Nephron (organoid): ENCODE measurements around the gene ATP6V0C.

Source experiments
- H3K27ac Mint-ChIP-seq, 3 experiments: 2 replicates each; pipeline ENCODE4 v1.8.0; 2020; ENCODE audit warnings: mixed read lengths in 3 of 3, mild to moderate bottlenecking in 2 of 3, moderate library complexity in 1 of 3
- H3K27me3 Mint-ChIP-seq: 2 replicates; pipeline ENCODE4 v1.8.0; 2021; ENCODE audit warnings: low read depth, mild to moderate bottlenecking, moderate library complexity, mixed read lengths
- H3K36me3 Mint-ChIP-seq: 2 replicates; pipeline ENCODE4 v1.8.0; 2020; ENCODE audit warnings: low read depth, mixed read lengths
- H3K4me1 Mint-ChIP-seq: 2 replicates; pipeline ENCODE4 v1.8.0; 2020; ENCODE audit warnings: mixed read lengths
- H3K4me3 Mint-ChIP-seq, 3 experiments: 2 replicates each; pipeline ENCODE4 v1.8.0; 2020; ENCODE audit warnings: mild to moderate bottlenecking in 3 of 3, mixed read lengths in 3 of 3, moderate library complexity in 2 of 3
- H3K9me3 Mint-ChIP-seq: 2 replicates; pipeline ENCODE4 v1.8.0; 2020; ENCODE audit warnings: mixed read lengths
- TF ChIP-seq, protein P1 (sequence below), 3 experiments: fragments of 200-600 bp; sonication (generic); IDR thresholded peaks; one replicate each; pipeline ENCODE4 v1.5.0; 2021; ENCODE audit warnings: antibody characterized with exemption in 3 of 3; ENCODE audit not compliant: unreplicated experiment in 3 of 3

The ATP6V0C gene

DNA sequence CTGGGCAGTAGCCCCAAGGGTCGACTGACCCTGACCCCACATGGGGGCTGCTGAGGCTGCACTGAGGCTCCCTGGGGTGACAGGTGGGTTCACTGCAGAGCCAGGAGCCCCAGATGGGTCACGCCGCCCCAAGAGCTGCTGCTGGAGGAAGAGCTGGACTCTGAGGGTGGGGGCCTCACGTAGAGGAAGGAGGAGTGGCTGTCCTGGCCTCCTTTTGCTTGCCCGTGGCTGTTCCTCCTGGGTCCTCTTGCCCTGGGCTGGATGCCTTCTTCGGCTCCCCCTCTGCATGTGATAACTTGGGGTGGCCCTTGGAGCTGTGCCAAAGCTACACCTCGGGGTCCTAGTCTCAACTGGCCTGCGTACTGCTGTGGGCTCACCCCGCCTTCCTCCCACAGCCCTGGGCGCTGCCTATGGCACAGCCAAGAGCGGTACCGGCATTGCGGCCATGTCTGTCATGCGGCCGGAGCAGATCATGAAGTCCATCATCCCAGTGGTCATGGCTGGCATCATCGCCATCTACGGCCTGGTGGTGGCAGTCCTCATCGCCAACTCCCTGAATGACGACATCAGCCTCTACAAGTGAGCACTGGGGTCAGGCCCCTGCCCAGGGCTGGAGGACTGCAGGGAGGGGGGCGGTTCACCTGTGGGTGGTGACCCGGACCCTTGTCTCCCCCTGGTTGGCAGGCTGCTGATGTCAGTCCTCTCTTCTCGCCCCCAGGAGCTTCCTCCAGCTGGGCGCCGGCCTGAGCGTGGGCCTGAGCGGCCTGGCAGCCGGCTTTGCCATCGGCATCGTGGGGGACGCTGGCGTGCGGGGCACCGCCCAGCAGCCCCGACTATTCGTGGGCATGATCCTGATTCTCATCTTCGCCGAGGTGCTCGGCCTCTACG, 5.3 kb downstream of the ATP6V0C start:
- TF ChIP-seq, protein P1, sequence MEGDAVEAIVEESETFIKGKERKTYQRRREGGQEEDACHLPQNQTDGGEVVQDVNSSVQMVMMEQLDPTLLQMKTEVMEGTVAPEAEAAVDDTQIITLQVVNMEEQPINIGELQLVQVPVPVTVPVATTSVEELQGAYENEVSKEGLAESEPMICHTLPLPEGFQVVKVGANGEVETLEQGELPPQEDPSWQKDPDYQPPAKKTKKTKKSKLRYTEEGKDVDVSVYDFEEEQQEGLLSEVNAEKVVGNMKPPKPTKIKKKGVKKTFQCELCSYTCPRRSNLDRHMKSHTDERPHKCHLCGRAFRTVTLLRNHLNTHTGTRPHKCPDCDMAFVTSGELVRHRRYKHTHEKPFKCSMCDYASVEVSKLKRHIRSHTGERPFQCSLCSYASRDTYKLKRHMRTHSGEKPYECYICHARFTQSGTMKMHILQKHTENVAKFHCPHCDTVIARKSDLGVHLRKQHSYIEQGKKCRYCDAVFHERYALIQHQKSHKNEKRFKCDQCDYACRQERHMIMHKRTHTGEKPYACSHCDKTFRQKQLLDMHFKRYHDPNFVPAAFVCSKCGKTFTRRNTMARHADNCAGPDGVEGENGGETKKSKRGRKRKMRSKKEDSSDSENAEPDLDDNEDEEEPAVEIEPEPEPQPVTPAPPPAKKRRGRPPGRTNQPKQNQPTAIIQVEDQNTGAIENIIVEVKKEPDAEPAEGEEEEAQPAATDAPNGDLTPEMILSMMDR (IDR thresholded peaks at IDR 0.05; ENCODE audit: unreplicated experiment in 3 of 3) = no peak
- Mint-ChIP-seq H3K36me3 (peaks cover 12% of the 10 kb centered on the region), H3K4me1 (peaks cover 34% of the 10 kb centered on the region), H3K4me3 (peak overlapping the region; percentile 79 to 85 (median 82)), H3K27me3 (peaks cover 8% of the 10 kb centered on the region), H3K27ac (peak overlapping the region; percentile 85 to 96 (median 89)), H3K9me3 (no peaks in the 10 kb centered on the region)

DNA sequence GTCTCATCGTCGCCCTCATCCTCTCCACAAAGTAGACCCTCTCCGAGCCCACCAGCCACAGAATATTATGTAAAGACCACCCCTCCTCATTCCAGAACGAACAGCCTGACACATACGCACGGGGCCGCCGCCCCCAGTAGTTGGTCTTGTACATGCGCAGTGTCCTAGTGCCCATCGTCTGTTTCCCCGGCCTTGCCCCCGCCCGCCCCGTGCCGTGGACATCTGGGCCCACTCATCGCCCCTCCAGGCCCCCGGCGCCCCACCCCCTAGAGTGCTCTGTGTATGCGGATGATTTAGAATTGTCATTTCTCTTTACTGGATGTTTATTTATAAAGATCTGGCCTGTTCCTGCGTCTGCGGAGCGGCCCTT, 5.9 kb downstream of the ATP6V0C start:
- TF ChIP-seq, protein P1 (IDR thresholded peaks at IDR 0.05; ENCODE audit: unreplicated experiment in 3 of 3) = no peak
- peak overlapping the region; percentile 85 to 96 (median 89) for H3K27ac Mint-ChIP-seq
- no peaks in the 10 kb centered on the region for H3K9me3 Mint-ChIP-seq
- peaks cover 18% of the 10 kb centered on the region for H3K36me3 Mint-ChIP-seq
- H3K27me3 Mint-ChIP-seq = peaks cover 8% of the 10 kb centered on the region
- peaks cover 34% of the 10 kb centered on the region for H3K4me1 Mint-ChIP-seq
- H3K4me3 Mint-ChIP-seq = peak overlapping the region; percentile 79 to 85 (median 82)

DNA sequence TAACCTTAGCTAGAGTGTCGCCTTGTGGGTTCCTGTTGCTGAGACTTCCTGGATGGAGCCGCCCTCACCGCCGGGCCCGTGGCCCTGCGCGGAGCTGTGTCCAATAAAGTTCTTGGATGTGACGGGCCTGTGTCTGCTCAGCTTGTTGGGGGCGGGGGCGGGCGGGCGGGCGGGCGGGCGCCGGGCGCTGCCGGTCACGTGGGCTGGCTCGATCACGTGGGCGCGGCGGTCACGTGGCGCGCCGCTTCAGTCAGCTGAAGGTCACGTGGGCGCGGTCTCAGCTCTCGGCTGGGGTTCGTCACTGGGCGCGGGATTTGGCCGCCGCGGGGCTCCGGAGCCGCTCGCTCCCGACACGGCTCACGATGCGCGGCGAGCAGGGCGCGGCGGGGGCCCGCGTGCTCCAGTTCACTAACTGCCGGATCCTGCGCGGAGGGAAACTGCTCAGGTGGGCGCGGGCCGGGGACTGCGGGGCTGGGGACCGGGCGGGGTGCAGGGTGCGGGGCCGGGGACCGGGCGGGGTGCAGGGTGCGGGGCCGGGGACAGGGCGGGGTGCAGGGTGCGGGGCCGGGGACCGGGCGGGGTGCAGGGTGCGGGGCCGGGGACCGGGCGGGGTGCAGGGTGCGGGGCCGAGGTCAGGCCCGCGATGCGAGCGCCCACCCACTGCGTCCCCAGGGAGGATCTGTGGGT, 6.5 kb downstream of the ATP6V0C start, which contains the start of gene AMDHD2:
Gene AMDHD2, plus strand, starts transcription at position 275 of the 687 bp plus-strand sequence. Its CDS starts 88 bp downstream, at position 363.
- H3K27ac Mint-ChIP-seq = peak within 1 kb of the TSS; percentile 85 to 96 (median 89)
- H3K36me3 Mint-ChIP-seq = peaks cover 21% of the 10 kb centered on the region
- H3K9me3 Mint-ChIP-seq = no peaks in the 10 kb centered on the region
- TF ChIP-seq, protein P1 (IDR thresholded peaks at IDR 0.05; ENCODE audit: unreplicated experiment in 3 of 3) = no peak
- H3K4me1 Mint-ChIP-seq = peaks cover 32% of the 10 kb centered on the region
- H3K27me3 Mint-ChIP-seq = peaks cover 8% of the 10 kb centered on the region
- H3K4me3 Mint-ChIP-seq = peak within 1 kb of the TSS; percentile 87 to 91 (median 90)

DNA sequence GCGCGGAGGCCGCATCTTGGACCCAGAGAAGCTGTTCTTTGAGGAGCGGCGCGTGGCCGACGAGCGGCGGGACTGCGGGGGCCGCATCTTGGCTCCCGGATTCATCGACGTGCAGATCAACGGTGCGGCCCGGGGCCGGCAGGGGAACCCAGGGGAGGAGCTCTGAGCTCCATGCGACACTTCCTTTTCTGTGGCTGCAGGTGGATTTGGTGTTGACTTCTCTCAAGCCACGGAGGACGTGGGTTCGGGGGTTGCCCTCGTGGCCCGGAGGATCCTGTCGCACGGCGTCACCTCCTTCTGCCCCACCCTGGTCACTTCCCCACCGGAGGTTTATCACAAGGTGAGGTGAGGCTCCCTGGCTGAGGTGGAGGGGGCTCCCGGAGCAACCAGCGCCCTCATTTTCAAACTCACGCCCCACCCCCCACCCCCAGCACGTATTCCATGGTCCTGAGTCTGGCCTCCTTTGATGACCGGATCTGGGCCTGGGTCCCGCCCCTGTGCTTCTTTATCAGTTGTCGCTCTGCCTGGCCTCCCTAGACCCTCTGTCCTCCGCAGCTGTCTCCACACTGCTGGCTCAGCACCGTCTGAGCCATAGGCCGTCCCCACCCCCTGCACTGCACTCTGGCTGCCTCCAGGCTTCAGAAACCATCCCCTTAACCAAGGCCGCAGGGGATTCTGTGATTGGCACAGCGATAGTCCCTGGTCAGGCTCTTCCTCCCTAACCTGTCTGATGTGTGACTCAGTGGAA, 7.2 kb downstream of the ATP6V0C start:
- TF ChIP-seq, protein P1 (IDR thresholded peaks at IDR 0.05; ENCODE audit: unreplicated experiment in 3 of 3) = no peak
- peak overlapping the region; percentile 87 to 91 (median 90) for H3K4me3 Mint-ChIP-seq
- H3K9me3 Mint-ChIP-seq = no peaks in the 10 kb centered on the region
- peak overlapping the region in 2 of 3 experiments; percentile 76 to 85 for H3K27ac Mint-ChIP-seq
- H3K27me3 Mint-ChIP-seq = peaks cover 8% of the 10 kb centered on the region
- H3K36me3 Mint-ChIP-seq = peaks cover 21% of the 10 kb centered on the region
- H3K4me1 Mint-ChIP-seq = peaks cover 25% of the 10 kb centered on the region

DNA sequence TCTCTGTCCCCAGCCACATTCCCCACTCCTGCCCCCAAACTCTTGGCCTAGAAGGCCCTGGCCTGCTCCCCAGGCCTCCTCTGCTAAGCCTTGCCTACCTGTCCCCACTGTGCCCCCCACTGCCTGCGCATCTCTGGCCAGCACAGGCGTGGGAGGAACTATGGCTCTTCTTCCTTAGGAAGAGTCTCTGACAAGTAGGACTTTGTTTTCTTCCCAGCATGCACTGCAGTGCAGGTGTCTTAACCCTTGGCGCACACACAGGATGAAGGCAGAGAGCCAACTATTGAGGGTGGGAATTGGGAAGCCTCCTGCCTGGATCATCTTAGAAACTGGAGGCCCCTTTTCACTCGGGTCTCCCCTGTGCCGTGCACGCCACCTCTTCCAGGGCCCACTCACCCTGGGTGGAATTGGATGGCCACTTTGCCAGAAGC, 10.1 kb downstream of the ATP6V0C start:
- H3K36me3 Mint-ChIP-seq = peaks cover 16% of the 10 kb centered on the region
- TF ChIP-seq, protein P1 (IDR thresholded peaks at IDR 0.05; ENCODE audit: unreplicated experiment in 3 of 3) = no peak
- peak overlapping the region in 1 of 3 experiments; percentile 53 for H3K27ac Mint-ChIP-seq
- H3K27me3 Mint-ChIP-seq = peaks cover 5% of the 10 kb centered on the region
- peaks cover 8% of the 10 kb centered on the region for H3K4me1 Mint-ChIP-seq
- H3K9me3 Mint-ChIP-seq = no peaks in the 10 kb centered on the region
- peak overlapping the region; percentile 41 to 51 (median 44) for H3K4me3 Mint-ChIP-seq
